Retinal pigment epithelial cell (primary cell): ENCODE data around the gene BIRC7.

Source experiments
- DNase-seq: peaks from one replicate; pipeline ENCODE4 v3.0.0-alpha.2; 2010; ENCODE audit warnings: low read depth
- H3K4me3 ChIP-seq: 2 replicates; pipeline ENCODE4 v1.5.1; 2011; ENCODE audit warnings: mild to moderate bottlenecking, low read length, control low read depth, moderate library complexity
- CTCF ChIP-seq: conservative IDR thresholded peaks from 2 replicates; pipeline ENCODE4 v1.5.1; 2011; ENCODE audit warnings: low read depth, low read length, control low read depth, inconsistent platforms

BIRC7 gene

DNA sequence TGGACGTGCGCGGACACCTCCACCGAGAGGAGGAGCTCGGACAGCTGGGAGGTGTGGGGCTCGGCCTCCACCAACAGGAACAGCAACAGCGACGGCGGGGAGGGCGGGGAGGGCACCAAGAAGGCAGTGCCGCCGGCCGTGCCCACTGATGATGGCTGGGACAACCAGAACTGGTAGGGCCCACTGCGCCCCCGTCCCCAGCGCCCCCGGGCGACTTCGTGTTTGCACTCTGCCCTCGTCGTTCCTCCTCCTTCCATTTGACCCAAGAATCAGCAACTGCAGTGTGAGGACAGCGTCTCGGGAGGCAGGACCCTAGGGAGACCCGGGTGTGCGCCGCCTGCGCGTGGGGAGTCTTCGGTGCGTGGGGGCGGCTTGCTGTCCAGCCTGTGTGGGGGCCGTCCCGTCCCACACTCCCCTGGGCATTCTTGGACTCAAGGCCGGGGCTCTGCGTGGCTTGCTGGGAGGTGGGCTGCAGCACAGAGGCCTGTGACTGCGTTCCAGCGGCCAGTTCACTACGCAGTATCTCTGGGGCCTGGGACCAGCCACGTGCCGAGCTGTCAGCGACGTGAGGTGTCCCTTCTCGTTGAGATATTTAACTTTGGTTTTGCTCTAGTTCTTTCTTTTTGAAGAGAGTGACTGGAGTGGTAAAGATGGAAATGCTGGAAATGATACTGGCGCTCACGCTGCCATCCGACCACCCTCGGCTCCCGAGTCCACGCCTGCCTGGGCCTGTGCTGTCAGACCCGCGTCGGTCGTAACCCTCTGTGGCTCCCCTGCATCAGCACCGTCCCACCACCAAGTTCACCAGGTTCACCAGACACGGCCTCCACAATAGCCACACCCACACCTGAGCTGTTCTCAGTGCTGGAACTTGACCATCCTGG, 52.2 kb downstream of the BIRC7 start:
- DNase-seq, result no peak
- no peak for TF ChIP-seq CTCF
- no peak overlapping the region for H3K4me3 ChIP-seq

GRCh38 chr20:63288581-63289251, 53.0 kb downstream of the BIRC7 start:
- no peak overlapping the region for H3K4me3 ChIP-seq
- DNase-seq, result no peak
- TF ChIP-seq CTCF, result no peak

DNA sequence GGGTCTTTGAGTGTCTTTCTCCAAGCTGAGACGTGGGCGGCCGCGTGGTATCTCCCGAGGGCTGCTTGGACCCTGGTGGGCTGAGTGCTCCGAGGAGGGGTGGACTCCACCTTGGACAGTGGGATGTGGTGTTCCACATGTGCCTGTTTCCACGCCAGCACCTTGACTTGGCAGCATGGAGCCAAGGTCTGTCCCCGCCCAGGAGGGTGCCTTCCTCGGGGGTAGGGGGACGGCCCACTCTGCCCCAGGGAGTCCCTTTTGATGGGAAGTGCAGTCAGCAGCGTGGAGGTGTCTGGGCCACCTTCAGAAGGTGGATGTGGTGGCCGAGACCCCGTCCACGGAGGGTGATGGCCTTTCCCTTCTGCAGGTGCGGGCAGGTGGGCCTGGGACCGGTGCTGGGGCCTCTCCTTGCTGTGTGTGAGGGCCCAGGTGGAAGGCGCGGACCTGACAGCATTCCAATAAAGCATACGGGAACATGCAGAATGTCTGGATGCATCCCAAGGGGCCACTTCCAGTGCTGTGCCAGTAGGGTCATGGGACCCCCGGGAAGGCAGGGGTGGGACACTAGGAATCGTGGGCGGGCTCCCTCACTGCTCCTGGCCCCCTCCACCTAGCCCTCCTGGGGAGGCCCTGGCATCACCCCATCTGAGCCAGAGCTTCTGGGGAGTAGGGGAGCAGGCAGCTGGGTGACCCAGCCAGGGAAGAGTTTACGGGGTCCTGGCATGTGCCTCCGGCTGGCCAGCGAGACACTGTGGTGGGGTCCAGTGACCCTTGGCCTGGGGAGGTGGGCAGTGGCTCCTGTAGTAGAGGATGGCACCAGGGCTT, 53.8 kb downstream of the BIRC7 start:
- H3K4me3 ChIP-seq, result no peak overlapping the region
- no peak for TF ChIP-seq CTCF
- no peak for DNase-seq
